HG03558 (cell line): ENCODE data around the gene PGM5.
"Not testable (repeated sequence)": the region's sequence is repeated elsewhere in the genome, so short reads cannot be mapped to it uniquely, and the experiment has no call there.

Experiments used
- ATAC-seq: cut with Tn5 transposase; IDR thresholded peaks from one replicate; pipeline ENCODE4 v1.9.1; 2021; ENCODE audit warnings: moderate number of reproducible peaks; ENCODE audit not compliant: unreplicated experiment; ENCODE audit errors: extremely low read depth

PGM5 gene

DNA sequence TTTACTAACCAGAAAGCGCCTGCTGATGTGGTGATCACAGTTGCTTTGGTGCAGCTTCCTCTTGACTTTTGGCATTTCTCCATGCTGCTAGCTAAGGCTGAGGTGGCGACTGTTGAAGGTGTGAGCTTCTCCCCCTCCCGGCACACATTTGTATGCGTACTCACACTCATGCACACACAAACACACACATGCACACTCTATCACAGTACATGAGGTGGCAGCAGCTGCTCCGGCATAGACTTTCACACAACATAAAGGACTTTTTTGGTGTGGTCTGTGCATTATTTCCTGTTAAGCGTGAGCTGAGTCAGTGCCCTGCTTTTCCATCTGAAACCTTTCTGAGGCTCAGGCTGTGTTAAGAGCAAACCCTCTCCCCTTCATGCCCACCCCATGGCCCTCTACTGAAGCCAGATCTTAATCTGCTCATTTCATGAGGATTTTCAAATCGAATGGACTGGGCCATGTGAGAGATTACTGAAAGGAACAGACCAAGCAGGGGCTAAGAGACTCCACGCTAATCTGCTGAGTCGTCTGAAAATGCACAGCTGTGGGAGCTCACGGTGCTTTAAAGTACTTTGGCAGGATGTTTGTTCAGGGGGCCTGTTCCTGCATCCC, 10.6 kb downstream of the PGM5 start:
- not testable (repeated sequence) for ATAC-seq

DNA sequence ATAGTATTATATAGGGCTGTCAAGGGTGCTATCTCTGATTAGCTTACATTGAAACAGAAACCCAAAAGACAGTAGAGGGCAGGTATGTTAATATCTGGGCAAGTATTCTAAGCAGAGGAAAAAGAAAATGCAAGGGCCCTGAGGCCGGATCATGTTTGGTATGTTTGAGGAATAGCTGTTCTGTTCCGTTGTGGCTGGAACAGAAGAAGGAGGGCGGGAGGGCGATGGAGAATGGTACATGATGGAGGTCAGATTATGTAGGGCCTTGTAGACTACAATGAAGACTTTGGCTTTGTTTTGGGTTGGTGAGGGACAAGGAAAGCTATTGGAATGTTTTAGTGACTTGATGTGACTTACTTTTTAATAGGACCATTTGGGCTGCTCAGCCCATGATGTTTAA, 19.4 kb downstream of the PGM5 start:
- ATAC-seq, result not testable (repeated sequence)

DNA sequence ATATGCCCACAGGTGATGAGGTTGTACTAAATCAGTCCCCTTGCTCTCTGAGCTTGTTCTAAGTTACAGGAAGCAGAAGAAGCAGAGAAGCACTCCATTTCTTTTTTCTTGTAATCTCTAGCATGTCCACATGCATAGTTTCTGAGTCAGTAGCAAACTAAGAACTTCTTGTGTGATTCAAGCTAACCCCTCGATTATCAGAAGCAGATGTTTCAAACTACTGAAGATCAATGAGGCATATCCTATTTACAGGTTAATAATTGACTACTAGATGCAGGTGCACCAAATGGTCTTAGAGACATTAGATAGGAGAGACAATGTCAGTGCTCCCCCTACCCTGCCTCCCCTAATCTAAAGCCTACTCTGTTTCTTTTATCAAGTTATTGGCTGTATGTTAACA, 21.3 kb downstream of the PGM5 start:
- peak; percentile 81 for ATAC-seq

DNA sequence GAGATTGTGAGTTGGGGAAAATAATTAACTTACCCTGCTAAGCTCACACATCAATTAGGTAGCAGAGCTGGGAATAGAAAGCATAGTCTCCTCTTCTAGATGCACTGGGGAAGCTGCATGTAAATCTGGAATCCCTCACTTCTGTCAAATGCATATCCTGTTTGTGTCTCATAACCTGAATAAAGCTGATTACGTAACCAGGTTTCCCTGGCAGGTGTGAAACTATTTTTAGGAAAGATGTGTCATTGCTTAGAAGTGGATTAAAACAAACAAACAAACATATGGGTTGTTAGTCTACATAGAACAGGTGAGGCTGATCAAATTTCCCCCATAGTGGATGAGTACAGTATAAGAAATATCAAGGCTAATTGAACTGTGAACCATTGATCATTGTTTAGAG, 27.5 kb downstream of the PGM5 start:
- not testable (repeated sequence) for ATAC-seq

DNA sequence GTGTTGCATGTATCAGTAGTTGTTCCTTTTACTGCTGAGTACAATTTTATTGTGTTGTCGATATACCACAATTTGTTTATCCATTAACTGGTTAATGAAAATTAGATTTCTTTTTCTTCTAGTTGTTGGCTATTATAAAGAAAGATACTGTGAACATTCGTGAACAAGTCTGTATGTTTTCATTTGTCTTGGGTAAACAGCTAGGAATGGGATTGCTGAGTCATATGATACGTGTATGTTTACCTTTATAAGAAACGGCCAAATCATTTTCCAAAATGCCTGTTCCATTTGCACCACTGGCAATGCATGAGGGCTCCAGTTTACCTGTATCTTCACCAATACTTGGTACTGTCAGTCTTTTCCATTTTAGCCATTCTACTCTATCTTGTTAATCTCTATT, 33.1 kb downstream of the PGM5 start:
- not testable (repeated sequence) for ATAC-seq

DNA sequence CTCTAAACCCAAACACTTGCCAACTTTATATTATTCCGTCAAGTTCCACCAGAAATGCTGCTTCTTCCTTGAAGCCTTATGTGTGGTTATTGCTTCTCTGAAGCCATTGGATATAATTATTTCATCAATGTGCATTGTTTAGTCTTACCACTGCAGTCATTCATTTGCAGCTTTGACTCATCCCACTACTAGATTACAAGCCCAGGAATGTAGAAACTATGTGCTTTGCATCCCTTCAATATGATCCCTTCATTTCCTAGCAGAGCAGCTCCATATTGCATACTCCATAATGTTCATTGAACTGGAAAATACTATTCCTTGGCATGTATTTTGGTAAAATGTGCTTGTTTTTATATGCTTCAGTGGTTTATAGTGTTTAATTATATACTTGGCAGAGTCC, 34.3 kb downstream of the PGM5 start:
- ATAC-seq, result not testable (repeated sequence)

DNA sequence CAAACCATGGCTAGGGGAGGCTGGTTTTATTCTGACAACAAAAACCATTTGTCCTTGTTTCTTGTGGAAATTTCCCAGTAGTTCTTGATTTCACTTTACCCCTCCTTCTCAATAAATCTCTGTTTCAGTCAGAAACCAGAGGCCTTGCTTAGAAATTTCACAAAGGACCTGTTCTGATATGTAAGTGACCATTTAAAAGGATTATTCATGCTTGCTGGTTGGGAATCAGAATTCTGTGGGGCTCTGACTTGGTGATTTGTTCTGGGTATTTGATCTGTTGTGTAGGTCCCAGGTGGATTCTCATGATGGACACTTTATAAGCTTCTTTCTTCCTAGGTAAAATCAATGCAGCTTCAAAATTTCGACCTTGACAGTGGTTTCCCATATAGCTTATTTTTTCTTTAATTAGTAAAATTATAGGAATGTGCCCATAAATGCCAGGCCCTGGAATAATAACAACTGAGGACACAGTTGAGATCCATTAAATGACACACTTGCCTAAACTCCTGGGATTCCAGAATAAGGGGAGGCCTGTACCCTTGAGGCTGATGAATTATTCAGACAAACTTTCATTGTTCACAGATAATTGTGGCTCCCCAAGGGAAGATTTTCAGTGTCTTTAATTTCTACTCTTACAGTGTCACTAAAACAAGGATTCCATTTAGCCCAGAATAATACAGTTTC, 40.1 kb downstream of the PGM5 start:
- ATAC-seq, result not testable (repeated sequence)

- ATAC-seq, result not testable (repeated sequence)
These were observed 40.6 kb downstream of the PGM5 start for GRCh38 chr9:68397095-68397423.

GRCh38 chr9:68397796-68398195, 41.4 kb downstream of the PGM5 start:
- ATAC-seq, result not testable (repeated sequence)

DNA sequence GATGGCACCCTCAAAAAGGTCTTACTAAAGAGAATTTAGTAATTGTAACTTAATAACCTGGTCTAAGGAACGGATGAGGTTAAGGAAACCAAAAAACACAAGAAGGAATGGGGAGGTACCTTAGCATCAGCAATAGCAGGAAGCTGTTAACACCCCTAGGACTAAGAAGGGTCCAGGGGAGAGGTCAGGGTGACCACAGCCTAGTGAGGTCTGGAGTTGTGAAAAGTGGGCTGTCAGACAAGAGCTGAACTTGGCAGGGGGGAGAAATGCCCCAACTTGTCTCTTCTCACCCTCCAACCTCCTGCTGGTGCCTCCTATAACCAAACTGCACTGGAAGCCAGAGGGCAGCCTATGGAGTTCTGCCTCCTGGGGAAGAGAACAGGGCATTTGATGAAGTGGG, 41.9 kb downstream of the PGM5 start:
- ATAC-seq, result not testable (repeated sequence)

DNA sequence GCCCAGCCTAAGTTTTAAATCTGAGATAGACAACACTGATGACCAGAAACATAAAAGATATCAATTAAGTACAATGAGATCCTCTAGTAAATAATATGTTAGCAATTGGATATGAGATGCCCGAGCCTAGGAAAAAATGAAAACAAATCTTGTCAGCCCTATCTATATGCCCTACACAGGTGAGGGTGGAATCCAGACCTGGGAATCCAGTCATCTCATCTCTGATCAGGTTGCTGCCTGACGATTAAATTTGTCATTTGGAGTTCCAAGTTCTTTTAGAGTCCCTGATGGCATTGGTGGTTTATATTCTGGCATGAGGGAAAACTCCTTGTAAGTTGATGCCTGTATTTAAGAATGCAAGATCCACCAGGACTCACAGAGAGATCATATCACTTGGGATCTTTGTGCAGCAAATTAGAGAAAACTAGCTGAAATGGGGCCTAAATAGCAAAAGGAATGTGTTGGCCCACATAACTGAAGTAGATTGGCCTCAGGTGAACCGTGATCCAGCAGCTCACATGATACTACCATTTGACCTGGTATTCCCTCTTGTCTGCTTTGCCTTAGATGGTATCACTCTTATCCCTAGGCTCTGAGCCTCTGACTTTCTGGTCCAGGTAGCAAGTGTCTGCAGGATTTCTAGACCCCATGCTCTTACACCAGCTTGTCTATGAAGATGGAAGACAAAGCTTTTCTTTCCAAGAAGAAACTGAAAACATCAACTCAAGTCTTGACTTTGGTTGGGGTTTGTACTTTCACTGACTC, 48.2 kb downstream of the PGM5 start:
- ATAC-seq, result not testable (repeated sequence)

GRCh38 chr9:68411865-68412264, 55.5 kb downstream of the PGM5 start:
- ATAC-seq, result not testable (repeated sequence)

GRCh38 chr9:68412754-68413153, 56.3 kb downstream of the PGM5 start:
- not testable (repeated sequence) for ATAC-seq

DNA sequence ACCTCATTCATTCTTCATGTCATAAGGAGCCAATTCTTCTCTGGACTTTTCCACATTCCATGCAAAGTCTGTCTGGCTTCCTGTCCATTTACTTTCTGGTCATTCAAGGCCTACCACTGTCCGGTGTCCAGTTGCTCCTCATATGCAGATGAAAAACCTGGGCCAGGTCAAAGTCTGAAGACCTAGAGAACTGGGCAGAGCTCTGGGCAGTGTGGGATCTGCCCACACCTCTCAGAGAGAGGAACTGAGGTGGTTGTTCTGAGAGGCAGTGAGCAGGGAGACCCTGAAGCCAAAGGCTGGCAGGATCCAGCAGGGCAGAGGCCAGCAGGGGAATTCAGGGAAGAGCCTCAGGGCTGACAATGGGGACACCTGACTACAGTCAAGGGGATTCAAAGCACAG, 58.7 kb downstream of the PGM5 start:
- ATAC-seq, result not testable (repeated sequence)

DNA sequence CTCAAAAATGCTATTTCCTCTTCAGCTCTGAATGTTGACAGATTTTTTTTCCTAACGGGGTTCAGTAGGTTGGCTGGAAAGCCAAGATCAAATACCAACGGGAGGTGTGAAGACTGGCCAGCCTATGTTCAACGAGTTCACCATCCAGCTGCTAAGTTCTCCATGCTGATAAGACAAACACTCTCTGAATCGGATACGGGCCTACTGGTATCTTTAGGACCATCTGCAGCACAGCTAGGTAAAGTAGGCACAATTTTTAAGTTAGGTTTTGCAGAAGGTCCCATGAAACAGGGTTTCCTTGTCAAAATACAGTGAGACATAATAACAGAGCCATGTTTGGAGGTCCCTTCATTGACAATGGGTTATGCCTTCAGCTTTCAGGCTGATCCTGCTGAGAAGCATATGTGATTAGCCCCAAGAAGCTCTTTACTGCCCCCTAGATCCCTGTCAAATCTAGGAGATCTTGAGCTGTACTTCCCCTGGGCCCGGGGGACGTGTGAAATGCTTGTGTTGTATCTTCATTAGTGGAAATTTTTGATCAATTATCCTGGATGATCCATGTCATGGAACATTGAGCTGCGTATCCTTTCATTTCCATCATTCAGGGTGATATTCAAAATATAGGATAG, 60.6 kb downstream of the PGM5 start:
- ATAC-seq, result no peak

DNA sequence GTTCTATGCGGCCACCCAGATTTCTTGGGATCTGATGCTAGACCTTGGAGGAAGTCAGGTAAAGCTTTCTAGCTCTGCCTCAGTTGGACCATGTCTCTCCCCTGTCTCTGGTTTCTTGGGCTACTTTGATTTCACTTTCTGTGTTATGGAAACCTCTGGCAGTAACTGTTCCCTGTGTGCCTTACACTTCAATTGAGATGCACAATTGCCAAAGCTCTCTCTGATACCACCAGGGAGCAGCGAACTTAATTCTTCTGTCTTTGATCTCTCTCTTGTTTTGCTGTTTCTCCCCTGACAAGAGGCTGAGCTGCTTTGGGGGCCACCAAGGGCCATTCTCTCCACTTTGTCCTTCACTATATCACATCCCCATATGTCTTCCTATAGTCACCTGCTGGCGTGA, 61.4 kb downstream of the PGM5 start:
- no peak for ATAC-seq

DNA sequence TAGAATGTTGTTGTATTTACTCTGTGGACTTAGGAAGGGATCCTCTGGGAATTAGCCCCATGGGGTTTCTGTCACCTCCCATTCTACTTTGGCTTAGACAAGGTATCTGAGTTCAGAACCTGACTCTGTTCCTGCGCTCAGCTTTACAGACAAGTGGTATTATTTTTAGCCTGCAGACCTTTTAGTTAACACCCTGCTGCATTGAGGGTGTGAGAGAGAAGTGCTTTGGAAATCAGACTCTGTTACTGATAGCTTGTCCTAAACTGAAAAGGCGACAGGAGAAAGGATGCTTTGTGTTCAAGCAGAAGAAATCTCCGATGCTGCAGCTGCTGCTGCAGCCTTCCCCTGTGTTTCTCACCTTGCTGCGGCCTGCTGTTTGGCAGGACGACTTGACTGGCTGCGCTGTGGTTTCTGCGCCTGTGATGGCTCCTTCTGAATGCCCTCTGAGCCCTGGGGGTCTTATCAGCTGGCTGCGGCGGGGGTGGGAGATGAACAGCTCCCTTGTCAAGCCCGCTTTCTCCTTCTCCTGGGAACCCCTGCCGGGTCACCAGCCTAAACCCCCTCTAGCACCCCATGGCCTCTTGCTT, 61.9 kb downstream of the PGM5 start:
- no peak for ATAC-seq

DNA sequence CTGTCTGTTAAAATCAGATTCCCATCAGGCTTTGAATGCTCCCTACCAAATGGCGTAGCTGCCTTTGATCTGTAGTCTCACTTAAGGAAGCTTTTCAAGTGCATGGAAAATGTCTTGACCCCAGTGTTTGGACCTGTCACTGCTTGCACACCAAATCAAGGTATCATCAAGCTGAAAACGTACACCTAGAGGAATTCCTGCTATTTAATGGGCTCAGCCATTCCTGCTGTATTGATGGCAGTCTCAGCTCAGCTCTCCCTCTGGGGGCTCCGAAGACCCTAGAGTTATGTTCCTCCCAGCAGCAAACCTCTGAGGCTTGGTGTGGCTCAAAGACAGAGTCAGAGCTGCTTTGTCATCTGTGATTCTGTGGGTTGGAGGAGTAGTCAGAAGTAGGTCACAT, 63.5 kb downstream of the PGM5 start:
- ATAC-seq, result no peak

GRCh38 chr9:68426755-68427154, 70.3 kb downstream of the PGM5 start:
- no peak for ATAC-seq

- no peak for ATAC-seq
These were observed 71.0 kb downstream of the PGM5 start for GRCh38 chr9:68427216-68427977.
